Right lobe of liver (tissue), 4 donors: Measurements from ENCODE around the gene SPRR1A.

Experiments used
- POLR2A ChIP-seq: fragments of 450-650 bp; IDR thresholded peaks from one replicate; pipeline ENCODE4 v1.6.1; 2017; ENCODE audit warnings: antibody characterized with exemption, mild to moderate bottlenecking
- TF ChIP-seq, protein P1 (sequence below), 4 donors: fragments of 200-600 bp in 3 of 4; fragments of 450-650 bp in 1 of 4; IDR thresholded peaks; one replicate each; pipeline versions ENCODE4 v1.5.1 to v1.8.0; 2016 to 2022; ENCODE audit warnings: antibody characterized with exemption in 4 of 4, mild to moderate bottlenecking in 2 of 4
- donor health status: DM: no; HTN: no; CAD: no.
- donor health status: DM: no; HTN: no; CAD: no.
- donor health status: DM: no; HTN: yes; CAD: no.

DNA sequence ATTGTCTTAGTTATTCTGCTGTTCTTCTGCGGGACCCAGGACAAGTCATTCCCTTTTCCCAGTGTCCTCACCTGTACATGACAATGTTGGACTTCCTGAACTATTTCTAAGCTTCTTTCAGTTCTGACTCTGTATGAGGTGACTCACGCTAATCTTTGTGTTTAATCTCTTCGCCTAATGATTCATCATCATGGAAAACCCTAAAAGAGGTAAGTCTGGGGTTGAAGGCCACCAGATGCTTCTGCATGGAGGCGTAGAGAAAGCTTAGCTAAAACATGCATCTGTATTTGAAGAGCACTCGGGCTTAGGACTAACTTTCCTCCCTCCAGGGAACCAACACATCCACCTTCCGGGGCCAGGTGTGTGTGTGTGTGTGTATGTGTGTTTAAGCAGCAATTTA is 29.4 kb upstream of the SPRR1A start:
- TF ChIP-seq, protein P1, sequence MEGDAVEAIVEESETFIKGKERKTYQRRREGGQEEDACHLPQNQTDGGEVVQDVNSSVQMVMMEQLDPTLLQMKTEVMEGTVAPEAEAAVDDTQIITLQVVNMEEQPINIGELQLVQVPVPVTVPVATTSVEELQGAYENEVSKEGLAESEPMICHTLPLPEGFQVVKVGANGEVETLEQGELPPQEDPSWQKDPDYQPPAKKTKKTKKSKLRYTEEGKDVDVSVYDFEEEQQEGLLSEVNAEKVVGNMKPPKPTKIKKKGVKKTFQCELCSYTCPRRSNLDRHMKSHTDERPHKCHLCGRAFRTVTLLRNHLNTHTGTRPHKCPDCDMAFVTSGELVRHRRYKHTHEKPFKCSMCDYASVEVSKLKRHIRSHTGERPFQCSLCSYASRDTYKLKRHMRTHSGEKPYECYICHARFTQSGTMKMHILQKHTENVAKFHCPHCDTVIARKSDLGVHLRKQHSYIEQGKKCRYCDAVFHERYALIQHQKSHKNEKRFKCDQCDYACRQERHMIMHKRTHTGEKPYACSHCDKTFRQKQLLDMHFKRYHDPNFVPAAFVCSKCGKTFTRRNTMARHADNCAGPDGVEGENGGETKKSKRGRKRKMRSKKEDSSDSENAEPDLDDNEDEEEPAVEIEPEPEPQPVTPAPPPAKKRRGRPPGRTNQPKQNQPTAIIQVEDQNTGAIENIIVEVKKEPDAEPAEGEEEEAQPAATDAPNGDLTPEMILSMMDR (IDR thresholded peaks at IDR 0.05) = no peak
- TF ChIP-seq POLR2A = no peak
